HUES48 (cell line): Measurements from ENCODE around the gene PNMA5.

ENCODE experiments used
- H3K27ac ChIP-seq: one replicate; pipeline ENCODE4 v1.7.0; 2013; ENCODE audit warnings: low read depth, low read length, inconsistent platforms
- H3K27me3 ChIP-seq: 2 replicates; pipeline ENCODE4 v1.6.1; 2013; ENCODE audit warnings: mild to moderate bottlenecking, low read length; ENCODE audit not compliant: control insufficient read depth, insufficient read depth
- H3K36me3 ChIP-seq: 2 replicates; pipeline ENCODE4 v1.6.1; 2013; ENCODE audit warnings: low read length; ENCODE audit not compliant: control insufficient read depth, insufficient read depth
- H3K4me1 ChIP-seq: 2 replicates; pipeline ENCODE4 v1.6.1; 2013; ENCODE audit warnings: mild to moderate bottlenecking, low read length; ENCODE audit not compliant: control insufficient read depth, insufficient read depth
- H3K4me3 ChIP-seq: 2 replicates; pipeline ENCODE4 v1.5.1; 2013; ENCODE audit warnings: mild to moderate bottlenecking, low read depth, low read length
- H3K9ac ChIP-seq: 2 replicates; pipeline ENCODE4 v1.6.1; 2013; ENCODE audit warnings: mild to moderate bottlenecking, low read depth, low read length, moderate library complexity
- H3K9me3 ChIP-seq: 2 replicates; pipeline ENCODE4 v1.6.1; 2013; ENCODE audit warnings: low read length; ENCODE audit not compliant: control insufficient read depth, insufficient read depth

Gene PNMA5

DNA sequence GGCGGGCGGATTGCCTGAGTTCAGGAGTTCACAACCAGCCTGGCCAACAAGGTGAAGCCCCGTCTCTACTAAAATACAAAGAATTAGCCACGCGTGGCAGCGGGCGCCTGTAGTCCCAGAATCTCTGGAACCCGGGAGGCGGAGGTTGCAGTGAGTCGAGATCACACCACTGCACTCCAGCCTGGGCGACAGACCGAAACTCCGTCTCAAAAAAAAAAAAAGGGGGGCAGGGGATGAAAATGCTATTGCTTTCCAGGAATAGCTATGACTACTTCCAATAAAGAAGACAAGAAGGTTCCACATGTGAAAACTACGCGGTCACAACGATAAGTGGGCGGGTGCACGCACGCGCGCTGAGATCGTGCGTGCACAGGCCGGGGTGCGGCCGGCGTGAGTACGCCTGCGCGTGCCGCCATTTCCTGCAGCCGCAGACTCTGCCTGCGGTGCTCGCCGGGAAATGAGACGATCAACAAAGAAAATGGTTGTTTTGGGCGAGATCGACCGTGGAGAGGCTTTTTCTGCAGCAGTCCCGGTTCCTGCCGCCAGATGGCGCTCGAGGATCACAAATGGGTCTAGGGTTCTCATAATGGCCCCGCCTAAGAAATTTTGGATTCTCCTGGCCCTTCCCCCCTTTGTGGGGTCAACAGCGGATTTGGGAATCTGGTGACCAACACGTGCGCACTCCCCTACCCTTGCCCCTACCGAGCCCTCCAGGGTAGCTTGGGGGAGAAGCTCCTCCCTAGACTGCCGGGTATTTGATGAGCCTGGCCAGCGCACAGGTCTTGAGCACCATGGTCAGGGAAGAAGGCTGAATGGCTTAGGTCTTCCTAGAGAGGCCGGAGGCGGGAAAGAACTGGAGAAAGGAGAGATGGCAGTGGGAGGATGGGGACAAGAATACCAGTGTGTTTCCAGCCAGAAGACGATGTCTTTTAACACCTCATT, 35.1 kb downstream of the PNMA5 start:
- H3K27me3 ChIP-seq, result no peaks in the 10 kb centered on the region
- no peaks in the 10 kb centered on the region for H3K4me1 ChIP-seq
- peak overlapping the region; percentile 46 for H3K4me3 ChIP-seq
- no peaks in the 10 kb centered on the region for H3K36me3 ChIP-seq
- peaks cover 46% of the 10 kb centered on the region for H3K9me3 ChIP-seq
- no peak overlapping the region for H3K9ac ChIP-seq
- no peak overlapping the region for H3K27ac ChIP-seq

DNA sequence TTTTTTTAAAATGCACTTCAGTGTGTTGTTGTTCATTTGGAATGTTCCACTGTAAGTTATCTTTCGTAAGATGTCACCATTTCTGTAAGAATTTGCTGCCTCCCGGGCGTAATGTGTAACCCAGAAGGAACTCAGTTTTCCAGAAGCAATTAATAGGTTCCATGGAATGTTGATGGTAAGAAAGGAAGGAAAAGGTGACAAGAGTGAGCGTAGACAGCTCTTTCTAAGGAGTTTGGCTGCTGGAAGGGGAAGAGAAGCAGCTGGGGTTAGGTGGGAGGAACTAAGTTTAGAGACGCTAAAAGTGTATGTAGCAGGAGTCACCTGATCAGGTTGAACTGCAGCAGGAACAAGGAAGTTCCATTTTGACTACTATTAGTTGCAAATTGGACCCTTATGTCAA, 35.9 kb downstream of the PNMA5 start:
- H3K27me3 ChIP-seq, result no peaks in the 10 kb centered on the region
- H3K9me3 ChIP-seq, result peaks cover 46% of the 10 kb centered on the region
- no peak overlapping the region for H3K9ac ChIP-seq
- H3K36me3 ChIP-seq, result no peaks in the 10 kb centered on the region
- no peaks in the 10 kb centered on the region for H3K4me1 ChIP-seq
- H3K27ac ChIP-seq, result no peak overlapping the region
- H3K4me3 ChIP-seq, result no peak overlapping the region

DNA sequence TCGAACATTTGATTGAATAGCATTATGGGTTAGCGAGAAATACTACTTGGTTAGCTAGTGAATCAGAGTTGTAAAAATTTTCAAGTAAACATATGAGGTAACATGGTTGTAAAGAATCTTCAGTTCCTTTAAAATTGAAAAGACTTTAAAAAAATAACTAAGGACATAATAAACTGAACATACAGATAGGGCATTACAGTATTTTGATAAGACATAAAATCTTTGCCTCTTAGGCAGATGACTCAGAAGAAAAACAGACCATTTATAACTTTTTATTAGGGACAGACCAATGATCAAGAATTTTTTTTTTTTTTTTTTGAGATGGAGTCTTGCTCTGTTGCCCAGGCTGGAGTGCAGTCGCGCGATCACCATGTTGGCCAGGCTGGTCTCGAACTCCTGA, 43.1 kb downstream of the PNMA5 start:
- no peak overlapping the region for H3K9ac ChIP-seq
- no peaks in the 10 kb centered on the region for H3K4me1 ChIP-seq
- H3K9me3 ChIP-seq, result peaks cover 38% of the 10 kb centered on the region
- H3K4me3 ChIP-seq, result no peak overlapping the region
- no peak overlapping the region for H3K27ac ChIP-seq
- no peaks in the 10 kb centered on the region for H3K36me3 ChIP-seq
- no peaks in the 10 kb centered on the region for H3K27me3 ChIP-seq

DNA sequence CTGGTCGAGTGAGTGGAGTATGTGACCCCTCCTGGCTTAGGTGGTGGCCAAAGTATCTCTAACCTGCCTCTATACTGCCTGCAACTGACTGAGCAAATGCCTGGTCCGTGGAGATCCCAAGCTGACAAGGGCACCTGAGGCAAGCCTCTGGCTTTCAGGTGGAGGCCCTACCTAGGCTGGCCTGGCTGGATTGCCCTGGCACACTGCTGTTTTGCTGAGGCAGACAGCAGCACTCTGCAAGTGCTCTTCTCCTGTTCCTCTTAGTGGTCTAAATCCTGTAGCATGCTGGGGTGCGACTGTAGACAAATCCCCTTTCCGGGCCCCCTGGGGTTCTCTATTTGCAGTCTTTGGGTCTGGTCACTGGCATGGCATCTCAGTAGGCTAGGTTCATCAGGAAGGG, 44.8 kb downstream of the PNMA5 start:
- no peak overlapping the region for H3K4me3 ChIP-seq
- no peaks in the 10 kb centered on the region for H3K36me3 ChIP-seq
- peaks cover 41% of the 10 kb centered on the region for H3K9me3 ChIP-seq
- no peak overlapping the region for H3K9ac ChIP-seq
- H3K27ac ChIP-seq, result no peak overlapping the region
- no peaks in the 10 kb centered on the region for H3K27me3 ChIP-seq
- H3K4me1 ChIP-seq, result no peaks in the 10 kb centered on the region

DNA sequence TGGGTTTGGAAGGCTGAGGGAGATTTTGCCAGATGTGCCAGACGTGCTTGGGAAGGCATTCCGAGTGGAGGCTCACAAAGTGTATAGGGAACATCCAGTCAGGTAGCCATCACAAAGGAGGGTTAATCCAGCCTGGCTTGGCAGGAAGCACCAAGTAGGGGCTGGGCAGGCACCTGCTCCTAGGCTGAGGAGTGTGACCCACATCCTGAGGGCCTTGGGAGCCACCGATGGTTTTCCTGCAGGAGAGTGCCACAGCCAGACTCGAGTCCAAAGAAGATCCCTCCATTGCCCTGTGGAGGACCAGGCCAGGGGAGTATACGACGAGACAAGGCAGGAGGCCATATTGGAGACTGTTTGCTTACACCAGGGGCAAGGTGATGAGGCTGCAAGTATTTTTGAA, 47.2 kb downstream of the PNMA5 start:
- H3K36me3 ChIP-seq, result no peaks in the 10 kb centered on the region
- no peak overlapping the region for H3K27ac ChIP-seq
- peaks cover 46% of the 10 kb centered on the region for H3K9me3 ChIP-seq
- H3K27me3 ChIP-seq, result no peaks in the 10 kb centered on the region
- H3K4me3 ChIP-seq, result no peak overlapping the region
- H3K9ac ChIP-seq, result no peak overlapping the region
- H3K4me1 ChIP-seq, result no peaks in the 10 kb centered on the region

DNA sequence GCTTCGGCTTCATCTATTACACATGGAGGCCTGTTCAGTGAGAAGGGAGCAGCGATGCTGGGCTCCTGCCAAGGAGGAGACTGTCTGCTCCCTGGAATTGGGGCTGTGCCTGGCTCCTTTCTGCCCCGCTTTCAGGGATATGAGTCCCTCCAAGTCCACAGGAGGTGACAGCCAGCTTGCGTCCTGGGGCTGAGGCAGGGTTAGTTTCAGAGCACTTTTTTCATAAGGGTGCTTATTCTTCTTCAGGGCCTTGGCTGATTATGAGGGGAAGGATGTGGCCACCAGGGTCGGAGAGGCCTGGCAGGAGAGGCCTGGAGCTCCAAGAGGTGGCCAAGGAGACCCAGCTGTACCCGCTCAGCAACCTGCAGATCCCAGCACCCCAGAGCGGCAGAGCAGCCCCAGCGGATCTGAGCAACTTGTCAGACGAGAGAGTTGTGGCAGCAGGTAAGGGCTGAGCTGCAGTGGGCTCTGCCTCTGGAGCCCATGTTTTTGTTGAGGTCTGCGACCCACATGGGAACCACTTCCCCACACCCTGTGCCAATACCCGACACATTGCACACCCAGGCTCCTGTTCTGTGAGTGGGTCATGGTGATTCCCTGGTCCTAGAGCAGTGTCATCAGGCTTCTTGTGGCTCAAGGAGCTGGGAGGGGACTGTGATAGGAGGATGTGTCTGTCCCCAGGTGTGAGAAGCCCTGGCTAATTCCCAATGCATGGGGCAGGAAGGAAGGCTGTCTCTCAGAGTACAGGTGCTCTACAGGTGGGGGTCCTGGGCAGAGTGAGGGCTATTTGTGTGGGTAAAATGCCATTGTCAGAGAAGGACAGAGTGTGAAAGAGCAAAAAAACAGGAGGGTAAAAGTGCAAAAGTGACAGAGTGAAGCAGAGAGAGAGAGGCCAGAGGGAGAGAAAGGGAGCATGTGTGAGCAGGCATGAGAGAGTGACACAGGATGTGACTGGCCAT, 48.6 kb downstream of the PNMA5 start:
- Histone ChIP-seq H3K4me1 (no peaks in the 10 kb centered on the region), H3K4me3 (no peak overlapping the region), H3K27ac (no peak overlapping the region), H3K9ac (no peak overlapping the region), H3K36me3 (no peaks in the 10 kb centered on the region), H3K9me3 (peaks cover 46% of the 10 kb centered on the region), H3K27me3 (no peaks in the 10 kb centered on the region)

DNA sequence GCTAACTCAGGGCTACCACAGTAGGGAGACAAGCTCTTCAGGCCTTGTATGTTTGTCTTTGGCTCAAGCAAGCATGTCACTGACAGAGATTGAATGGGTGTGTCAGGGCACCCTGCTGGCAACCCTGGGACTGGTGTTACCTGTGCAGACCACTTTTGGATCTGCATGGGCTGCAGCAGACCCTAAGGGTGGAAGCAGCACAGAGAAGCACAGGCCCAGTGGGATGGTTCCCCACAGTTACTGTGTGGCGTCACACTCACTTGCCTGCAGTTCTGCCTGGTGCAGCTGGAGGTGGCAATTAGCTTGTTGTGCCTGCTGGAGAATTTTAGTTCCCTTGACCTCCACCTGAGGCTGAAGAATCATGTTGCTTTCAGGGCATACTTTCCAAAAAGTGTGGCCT, 50.1 kb downstream of the PNMA5 start:
- Histone ChIP-seq H3K9me3 (peaks cover 39% of the 10 kb centered on the region), H3K4me3 (no peak overlapping the region), H3K27ac (no peak overlapping the region), H3K36me3 (no peaks in the 10 kb centered on the region), H3K27me3 (no peaks in the 10 kb centered on the region), H3K4me1 (0 out of 2 replicates have a peak, but pooled peaks cover 3% of the 10 kb centered on the region), H3K9ac (no peak overlapping the region)

DNA sequence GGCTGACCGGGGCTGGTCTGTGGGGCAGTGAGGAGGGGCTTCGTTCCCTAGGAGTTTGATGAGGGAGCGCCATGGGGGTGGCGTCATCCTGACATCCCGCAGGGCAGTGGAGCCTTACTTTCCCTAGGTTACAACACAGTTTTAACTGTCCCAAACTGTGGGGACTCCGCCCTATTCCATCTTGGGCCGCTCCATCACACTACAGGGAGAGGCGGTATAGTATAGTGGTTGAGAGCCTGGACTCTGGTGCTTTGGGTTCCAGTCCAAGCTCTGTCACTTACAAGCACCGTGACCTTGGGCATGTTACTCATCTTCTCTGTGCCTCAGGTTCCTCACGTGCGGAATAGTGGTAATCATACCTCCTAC, 51.9 kb downstream of the PNMA5 start:
- Histone ChIP-seq H3K27me3 (no peaks in the 10 kb centered on the region), H3K9ac (peak overlapping the region; percentile 63; the same call in 1 of the 2 replicates), H3K36me3 (no peaks in the 10 kb centered on the region), H3K4me3 (peak overlapping the region; percentile 69), H3K4me1 (0 out of 2 replicates have a peak, but pooled peaks cover 3% of the 10 kb centered on the region), H3K27ac (no peak overlapping the region), H3K9me3 (peaks cover 42% of the 10 kb centered on the region)

DNA sequence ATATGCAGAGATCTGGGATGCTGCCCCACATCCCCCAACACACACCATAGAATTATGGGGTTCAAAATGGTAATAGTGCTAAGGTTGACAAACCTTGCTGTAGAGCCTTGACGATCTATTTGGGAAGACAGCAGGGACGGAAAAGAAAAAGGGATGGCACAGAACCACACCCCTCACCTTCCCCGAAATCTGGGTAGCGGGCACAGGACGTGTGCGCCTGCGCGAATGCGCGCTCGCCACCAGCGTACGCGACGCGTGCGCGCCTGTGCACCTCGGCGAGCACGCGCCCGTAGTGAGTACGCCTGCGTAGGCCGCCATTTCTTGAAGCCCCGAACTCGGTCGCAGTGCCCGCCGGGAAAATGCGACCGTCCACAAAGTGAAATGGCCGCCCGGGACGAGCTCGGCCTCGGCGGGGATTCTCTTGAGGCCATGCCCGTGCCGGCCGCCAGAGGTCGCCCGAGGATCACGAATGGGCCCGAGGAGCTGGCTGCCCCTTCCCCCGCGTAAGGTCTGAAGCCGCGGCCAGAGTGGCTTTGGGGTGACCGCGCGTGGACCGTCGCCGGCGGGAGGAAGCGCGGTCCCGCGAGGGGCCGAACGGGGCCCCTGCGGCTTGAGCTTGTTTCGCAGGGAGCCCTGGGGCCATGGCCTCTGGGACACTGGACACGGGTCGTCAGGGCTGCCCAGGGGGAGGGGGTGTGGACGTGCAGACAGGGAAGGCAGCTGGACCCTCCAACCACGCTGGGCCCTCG, 52.4 kb downstream of the PNMA5 start:
- H3K4me1 ChIP-seq, result 0 out of 2 replicates have a peak, but pooled peaks cover 3% of the 10 kb centered on the region
- H3K27me3 ChIP-seq, result no peaks in the 10 kb centered on the region
- H3K27ac ChIP-seq, result peak overlapping the region; percentile 36
- no peaks in the 10 kb centered on the region for H3K36me3 ChIP-seq
- peak overlapping the region; percentile 63; the same call in 1 of the 2 replicates for H3K9ac ChIP-seq
- H3K9me3 ChIP-seq, result peaks cover 45% of the 10 kb centered on the region
- peak overlapping the region; percentile 69 for H3K4me3 ChIP-seq
